ENCODE results near the gene NRTN. TPM values are rescaled to one million over a fixed set of nuclear protein-coding genes. Genes with fewer than 3 reads are reported as not detected.

Gene NRTN
- total and polyA plus RNA-seq, 4 donors, result 1.3 to 5.3 (median 3.5) TPM

DNA sequence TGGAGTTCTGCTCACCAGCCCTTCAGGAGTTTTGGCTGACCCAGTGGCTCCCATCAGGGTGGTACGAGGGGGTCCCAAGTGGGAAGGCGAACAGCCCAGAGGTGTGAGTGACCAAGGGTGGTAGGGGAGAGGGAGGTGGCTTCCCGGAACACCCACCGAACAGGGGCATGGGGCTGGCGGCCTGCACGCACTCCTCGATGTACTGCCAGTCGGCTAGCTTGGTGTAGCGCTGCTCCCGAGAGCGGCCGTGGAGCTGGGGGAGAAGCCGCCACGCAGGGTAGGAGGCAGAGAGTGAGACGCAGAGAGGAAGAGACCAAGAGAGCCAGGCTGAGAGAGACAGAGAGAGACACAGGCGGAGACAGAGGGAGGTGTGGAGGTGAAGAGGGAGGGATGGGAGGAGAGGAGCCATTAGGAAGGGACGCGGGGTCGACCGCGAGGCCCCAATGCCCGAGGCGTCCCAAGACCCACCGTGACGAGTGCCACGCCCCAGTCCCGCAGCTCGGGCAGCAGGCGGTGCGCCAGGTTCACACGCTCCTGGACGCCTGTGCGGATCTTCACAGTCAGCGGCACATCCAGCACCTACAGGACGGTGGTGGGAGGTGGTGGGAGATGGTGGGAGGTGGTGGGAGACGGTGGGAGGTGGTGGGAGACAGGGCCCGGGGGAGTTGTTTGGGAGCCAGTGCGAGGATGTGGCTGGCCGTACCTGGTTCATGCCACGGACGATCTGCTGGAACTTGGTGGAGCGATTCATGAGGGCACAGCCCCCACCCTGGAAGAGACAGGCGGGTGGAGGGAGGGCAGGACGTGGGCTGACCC is 18.1 kb upstream of the NRTN start:
- H3K9me3 ChIP-seq (ENCODE audit: control insufficient read depth in 4 of 4, low read length in 3 of 4), result no peaks in the 10 kb centered on the region
- WGBS, result 94% methylated on average over 44 of the region's 44 CpGs
- no peak overlapping the region for H3K9ac ChIP-seq (ENCODE audit: low read depth in 1 of 2, low read length in 2 of 2)
- peaks cover 0 to 14% (median 5%) of the 10 kb centered on the region in 4 donors for H3K4me1 ChIP-seq (ENCODE audit: control insufficient read depth in 4 of 4, insufficient read depth in 4 of 4, low read length in 3 of 4)
- H3K4me3 ChIP-seq (ENCODE audit: low read depth in 1 of 3, low read length in 3 of 3), result no peak overlapping the region
- H3K27ac ChIP-seq (ENCODE audit: low read depth in 1 of 2, low read length in 2 of 2), result no peak overlapping the region
- H3K27me3 ChIP-seq (ENCODE audit: control insufficient read depth in 4 of 4, insufficient read depth in 4 of 4, low read length in 3 of 4), result no peaks in the 10 kb centered on the region
- no peak for TF ChIP-seq RAD21 (IDR thresholded peaks at IDR 0.05)
- TF ChIP-seq JUND (IDR thresholded peaks at IDR 0.05), result no peak
- TF ChIP-seq EGR1 (IDR thresholded peaks at IDR 0.05; ENCODE audit: low read depth in 2 of 2), result no peak
- TF ChIP-seq, protein P1, sequence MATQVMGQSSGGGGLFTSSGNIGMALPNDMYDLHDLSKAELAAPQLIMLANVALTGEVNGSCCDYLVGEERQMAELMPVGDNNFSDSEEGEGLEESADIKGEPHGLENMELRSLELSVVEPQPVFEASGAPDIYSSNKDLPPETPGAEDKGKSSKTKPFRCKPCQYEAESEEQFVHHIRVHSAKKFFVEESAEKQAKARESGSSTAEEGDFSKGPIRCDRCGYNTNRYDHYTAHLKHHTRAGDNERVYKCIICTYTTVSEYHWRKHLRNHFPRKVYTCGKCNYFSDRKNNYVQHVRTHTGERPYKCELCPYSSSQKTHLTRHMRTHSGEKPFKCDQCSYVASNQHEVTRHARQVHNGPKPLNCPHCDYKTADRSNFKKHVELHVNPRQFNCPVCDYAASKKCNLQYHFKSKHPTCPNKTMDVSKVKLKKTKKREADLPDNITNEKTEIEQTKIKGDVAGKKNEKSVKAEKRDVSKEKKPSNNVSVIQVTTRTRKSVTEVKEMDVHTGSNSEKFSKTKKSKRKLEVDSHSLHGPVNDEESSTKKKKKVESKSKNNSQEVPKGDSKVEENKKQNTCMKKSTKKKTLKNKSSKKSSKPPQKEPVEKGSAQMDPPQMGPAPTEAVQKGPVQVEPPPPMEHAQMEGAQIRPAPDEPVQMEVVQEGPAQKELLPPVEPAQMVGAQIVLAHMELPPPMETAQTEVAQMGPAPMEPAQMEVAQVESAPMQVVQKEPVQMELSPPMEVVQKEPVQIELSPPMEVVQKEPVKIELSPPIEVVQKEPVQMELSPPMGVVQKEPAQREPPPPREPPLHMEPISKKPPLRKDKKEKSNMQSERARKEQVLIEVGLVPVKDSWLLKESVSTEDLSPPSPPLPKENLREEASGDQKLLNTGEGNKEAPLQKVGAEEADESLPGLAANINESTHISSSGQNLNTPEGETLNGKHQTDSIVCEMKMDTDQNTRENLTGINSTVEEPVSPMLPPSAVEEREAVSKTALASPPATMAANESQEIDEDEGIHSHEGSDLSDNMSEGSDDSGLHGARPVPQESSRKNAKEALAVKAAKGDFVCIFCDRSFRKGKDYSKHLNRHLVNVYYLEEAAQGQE (IDR thresholded peaks at IDR 0.05), result no peak
- no peak for TF ChIP-seq MAX (IDR thresholded peaks at IDR 0.05)
- no peak for TF ChIP-seq TAF1 (conservative IDR thresholded peaks at IDR 0.05)
- TF ChIP-seq SP1 (IDR thresholded peaks at IDR 0.05), result no peak
- no peak for TF ChIP-seq RXRA (IDR thresholded peaks at IDR 0.05)
- TF ChIP-seq FOXA2 (IDR thresholded peaks at IDR 0.05), result no peak
- no peak for TF ChIP-seq FOXA1 (IDR thresholded peaks at IDR 0.05)
- DNase-seq (ENCODE audit: low spot score), result no peak
- peaks cover 8 to 59% (median 33%) of the 10 kb centered on the region in 4 donors for H3K36me3 ChIP-seq (ENCODE audit: control insufficient read depth in 4 of 4, insufficient read depth in 3 of 4, low read depth in 1 of 4, low read length in 3 of 4)

GRCh38 chr19:5787409-5788182 is 17.3 kb upstream of the NRTN start:
- peaks cover 8 to 59% (median 33%) of the 10 kb centered on the region in 4 donors for H3K36me3 ChIP-seq (ENCODE audit: control insufficient read depth in 4 of 4, insufficient read depth in 3 of 4, low read depth in 1 of 4, low read length in 3 of 4)
- no peak for DNase-seq (ENCODE audit: low spot score)
- TF ChIP-seq EGR1 (IDR thresholded peaks at IDR 0.05; ENCODE audit: low read depth in 2 of 2) (no peak), HNF4G (IDR thresholded peaks at IDR 0.05) (no peak), RXRA (IDR thresholded peaks at IDR 0.05) (no peak), GABPA (IDR thresholded peaks at IDR 0.05 in 1 of 2, conservative IDR thresholded peaks at IDR 0.05 in 1 of 2) (no peak), MAX (IDR thresholded peaks at IDR 0.05) (no peak), YY1 (IDR thresholded peaks at IDR 0.05) (no peak)
- TF ChIP-seq, protein P2, sequence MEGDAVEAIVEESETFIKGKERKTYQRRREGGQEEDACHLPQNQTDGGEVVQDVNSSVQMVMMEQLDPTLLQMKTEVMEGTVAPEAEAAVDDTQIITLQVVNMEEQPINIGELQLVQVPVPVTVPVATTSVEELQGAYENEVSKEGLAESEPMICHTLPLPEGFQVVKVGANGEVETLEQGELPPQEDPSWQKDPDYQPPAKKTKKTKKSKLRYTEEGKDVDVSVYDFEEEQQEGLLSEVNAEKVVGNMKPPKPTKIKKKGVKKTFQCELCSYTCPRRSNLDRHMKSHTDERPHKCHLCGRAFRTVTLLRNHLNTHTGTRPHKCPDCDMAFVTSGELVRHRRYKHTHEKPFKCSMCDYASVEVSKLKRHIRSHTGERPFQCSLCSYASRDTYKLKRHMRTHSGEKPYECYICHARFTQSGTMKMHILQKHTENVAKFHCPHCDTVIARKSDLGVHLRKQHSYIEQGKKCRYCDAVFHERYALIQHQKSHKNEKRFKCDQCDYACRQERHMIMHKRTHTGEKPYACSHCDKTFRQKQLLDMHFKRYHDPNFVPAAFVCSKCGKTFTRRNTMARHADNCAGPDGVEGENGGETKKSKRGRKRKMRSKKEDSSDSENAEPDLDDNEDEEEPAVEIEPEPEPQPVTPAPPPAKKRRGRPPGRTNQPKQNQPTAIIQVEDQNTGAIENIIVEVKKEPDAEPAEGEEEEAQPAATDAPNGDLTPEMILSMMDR (IDR thresholded peaks at IDR 0.05; ENCODE audit: low read depth, low read length, missing input control), result no peak
- TF ChIP-seq, protein P3, sequence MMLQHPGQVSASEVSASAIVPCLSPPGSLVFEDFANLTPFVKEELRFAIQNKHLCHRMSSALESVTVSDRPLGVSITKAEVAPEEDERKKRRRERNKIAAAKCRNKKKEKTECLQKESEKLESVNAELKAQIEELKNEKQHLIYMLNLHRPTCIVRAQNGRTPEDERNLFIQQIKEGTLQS (IDR thresholded peaks at IDR 0.05), result no peak
- no peak overlapping the region for H3K4me3 ChIP-seq (ENCODE audit: low read depth in 1 of 3, low read length in 3 of 3)
- H3K9ac ChIP-seq (ENCODE audit: low read depth in 1 of 2, low read length in 2 of 2), result no peak overlapping the region
- no peak overlapping the region for H3K27ac ChIP-seq (ENCODE audit: low read depth in 1 of 2, low read length in 2 of 2)
- 94% methylated on average over 39 of the region's 39 CpGs for WGBS
- peaks cover 0 to 14% (median 5%) of the 10 kb centered on the region in 4 donors for H3K4me1 ChIP-seq (ENCODE audit: control insufficient read depth in 4 of 4, insufficient read depth in 4 of 4, low read length in 3 of 4)
- no peaks in the 10 kb centered on the region for H3K9me3 ChIP-seq (ENCODE audit: control insufficient read depth in 4 of 4, low read length in 3 of 4)
- no peaks in the 10 kb centered on the region for H3K27me3 ChIP-seq (ENCODE audit: control insufficient read depth in 4 of 4, insufficient read depth in 4 of 4, low read length in 3 of 4)

Data from liver (tissue), 9 donors.